K562 (cell line): ENCODE results near the gene MAP3K19. TPM values are rescaled to one million over a fixed set of nuclear protein-coding genes. Genes with fewer than 3 reads are reported as not detected.
A peak's percentile ranks its signal among the peaks of the same experiment; 100 is the strongest.

Experiments used
- ARHGAP35 ChIP-seq: fragments of 450-650 bp; IDR thresholded peaks from 2 replicates; pipeline ENCODE4 v1.6.1; 2018; ENCODE audit not compliant: partially characterized antibody
- ATF6 ChIP-seq: sonication (generic); formaldehyde crosslinking; IDR thresholded peaks from 2 replicates; pipeline ENCODE4 v1.4.0; 2020; ENCODE audit warnings: mild to moderate bottlenecking, missing genetic modification reagents
- CBX3 ChIP-seq, 2 experiments: IDR thresholded peaks; 1 replicate in 1 of 2; 2 replicates in 1 of 2; pipeline ENCODE4 v1.6.1; 2012; ENCODE audit warnings: inconsistent platforms in 2 of 2, low read length in 2 of 2, borderline replicate concordance in 1 of 2, control low read depth in 1 of 2
- CEBPG ChIP-seq, 3 experiments: fragments of 200-800 bp in 1 of 3; sonication (Bioruptor generic) in 1 of 3; sonication (generic) in 1 of 3; formaldehyde crosslinking in 1 of 3; IDR thresholded peaks in 2 of 3; conservative IDR thresholded peaks in 1 of 3; 2 replicates each; pipeline versions ENCODE4 v1.6.1 to v1.8.0; 2016 to 2022; ENCODE audit warnings: missing compliant biosample characterization in 2 of 3, missing genetic modification characterization in 2 of 3, mild to moderate bottlenecking in 1 of 3, missing genetic modification reagents in 1 of 3
- CHD1 ChIP-seq: fragments of 200-600 bp; sonication (generic); IDR thresholded peaks from one replicate; pipeline ENCODE4 v1.6.1; 2012; ENCODE audit warnings: mild to moderate bottlenecking, moderate library complexity, low read length, inconsistent platforms
- ETS1 ChIP-seq: conservative IDR thresholded peaks from 2 replicates; pipeline ENCODE4 v1.6.1; 2011; ENCODE audit warnings: low read depth, mild to moderate bottlenecking, low read length; ENCODE audit not compliant: control insufficient read depth
- ILF3 ChIP-seq: fragments of 450-650 bp; IDR thresholded peaks from 2 replicates; pipeline ENCODE4 v1.6.1; 2018; ENCODE audit warnings: antibody characterized with exemption, mild to moderate bottlenecking, moderate library complexity, borderline replicate concordance
- MIER1 ChIP-seq: fragments of 450-650 bp; IDR thresholded peaks from 2 replicates; pipeline ENCODE4 v1.6.1; 2016; ENCODE audit warnings: antibody characterized with exemption, mild to moderate bottlenecking, low read depth
- SMAD3 ChIP-seq: fragments of 450-650 bp; formaldehyde crosslinking; conservative IDR thresholded peaks from 2 replicates; pipeline ENCODE4 v1.4.0; 2020; ENCODE audit warnings: mild to moderate bottlenecking
- STAG1 ChIP-seq: sonication (generic); formaldehyde crosslinking; IDR thresholded peaks from 2 replicates; pipeline ENCODE4 v1.5.0; 2020; ENCODE audit warnings: missing genetic modification reagents, borderline replicate concordance
- ZBTB33 ChIP-seq: sonication (generic); formaldehyde crosslinking; IDR thresholded peaks from 2 replicates; pipeline ENCODE4 v1.8.1; 2023; ENCODE audit warnings: mild to moderate bottlenecking, missing genetic modification reagents
- ZBTB34 ChIP-seq: fragments of 250-450 bp; sonication (Bioruptor Pico); IDR thresholded peaks from 2 replicates; pipeline ENCODE4 v1.8.0; 2021; ENCODE audit warnings: mild to moderate bottlenecking, moderate library complexity
- polyA plus RNA-seq, 8 experiments: library from polyadenylated mRNA; depleted of rRNA in 4 of 8; stranded (reverse) in 5 of 8; unstranded in 3 of 8; fragments of >200 nt; fragmentation: Nextera tagmentation in 2 of 8; fragmentation: Illumina TruSeq in 1 of 8; extraction: Ambion mirVana in 2 of 8; extraction: Trizol in 1 of 8; gene quantifications; 2 replicates each; pipeline versions ENCODE4 v1.2.1 to v1.2.3, GENCODE V29; 2011 to 2014; ENCODE audit warnings: inconsistent platforms in 1 of 8, missing spikeins in 1 of 8
- total RNA-seq, 7 experiments: library from RNA; depleted of rRNA in 6 of 7; stranded (reverse); fragments of >200 nt in 6 of 7; fragmentation: Illumina TruSeq in 2 of 7; extraction: Trizol in 2 of 7; gene quantifications; 2 replicates each; pipeline versions ENCODE4 v1.2.1 to v1.2.3, GENCODE V29; 2011 to 2021; ENCODE audit warnings: low replicate concordance in 1 of 7
- TF ChIP-seq, protein P1 (sequence below): fragments of 450-650 bp; formaldehyde crosslinking; IDR thresholded peaks from 2 replicates; pipeline ENCODE4 v1.4.0; 2020; ENCODE audit warnings: mild to moderate bottlenecking, mixed read lengths
- TF ChIP-seq, protein P2 (sequence below): fragments of 250-450 bp; sonication (Bioruptor Pico); IDR thresholded peaks from 2 replicates; pipeline ENCODE4 v1.8.0; 2022; ENCODE audit warnings: inconsistent platforms

Gene MAP3K19
- total and polyA plus RNA-seq, 9 of the 15 experiments (the other 6 are each of a cell fraction or from before 2014, with no cell fraction given) = 0.29 TPM; not detected in 8

GRCh38 chr2:134919341-134920210 is 127.7 kb downstream of the MAP3K19 start (continued):
- no peak for TF ChIP-seq CEBPG (CRISPR knock-in tag; IDR thresholded peaks at IDR 0.05)
- TF ChIP-seq CEBPG (tag; conservative IDR thresholded peaks at IDR 0.05 in 1 of 2, IDR thresholded peaks at IDR 0.05 in 1 of 2) = 0 out of 4 replicates have a peak, but pooled peaks of 1 of the 2 experiments have one; percentile 23
- TF ChIP-seq ZBTB34 (CRISPR knock-in tag) = no peak
- peak; percentile 71 for TF ChIP-seq CHD1
- TF ChIP-seq ILF3 = no peak
- 0 out of 2 replicates have a peak, but pooled peaks have one; percentile 6 for TF ChIP-seq STAG1 (CRISPR knock-in tag)
- TF ChIP-seq, protein P1, sequence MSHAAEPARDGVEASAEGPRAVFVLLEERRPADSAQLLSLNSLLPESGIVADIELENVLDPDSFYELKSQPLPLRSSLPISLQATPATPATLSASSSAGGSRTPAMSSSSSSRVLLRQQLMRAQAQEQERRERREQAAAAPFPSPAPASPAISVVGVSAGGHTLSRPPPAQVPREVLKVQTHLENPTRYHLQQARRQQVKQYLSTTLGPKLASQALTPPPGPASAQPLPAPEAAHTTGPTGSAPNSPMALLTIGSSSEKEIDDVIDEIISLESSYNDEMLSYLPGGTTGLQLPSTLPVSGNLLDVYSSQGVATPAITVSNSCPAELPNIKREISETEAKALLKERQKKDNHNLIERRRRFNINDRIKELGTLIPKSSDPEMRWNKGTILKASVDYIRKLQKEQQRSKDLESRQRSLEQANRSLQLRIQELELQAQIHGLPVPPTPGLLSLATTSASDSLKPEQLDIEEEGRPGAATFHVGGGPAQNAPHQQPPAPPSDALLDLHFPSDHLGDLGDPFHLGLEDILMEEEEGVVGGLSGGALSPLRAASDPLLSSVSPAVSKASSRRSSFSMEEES (CRISPR knock-in tag) = peak; percentile 94
- no peak for TF ChIP-seq SMAD3 (CRISPR knock-in tag)
- no peak for TF ChIP-seq CBX3 (IDR thresholded peaks at IDR 0.05; ENCODE audit: borderline replicate concordance in 1 of 2, low read length in 2 of 2)
- TF ChIP-seq MIER1 = no peak
- TF ChIP-seq ETS1 = 0 out of 2 replicates have a peak, but pooled peaks have one; percentile 21
- TF ChIP-seq, protein P2, sequence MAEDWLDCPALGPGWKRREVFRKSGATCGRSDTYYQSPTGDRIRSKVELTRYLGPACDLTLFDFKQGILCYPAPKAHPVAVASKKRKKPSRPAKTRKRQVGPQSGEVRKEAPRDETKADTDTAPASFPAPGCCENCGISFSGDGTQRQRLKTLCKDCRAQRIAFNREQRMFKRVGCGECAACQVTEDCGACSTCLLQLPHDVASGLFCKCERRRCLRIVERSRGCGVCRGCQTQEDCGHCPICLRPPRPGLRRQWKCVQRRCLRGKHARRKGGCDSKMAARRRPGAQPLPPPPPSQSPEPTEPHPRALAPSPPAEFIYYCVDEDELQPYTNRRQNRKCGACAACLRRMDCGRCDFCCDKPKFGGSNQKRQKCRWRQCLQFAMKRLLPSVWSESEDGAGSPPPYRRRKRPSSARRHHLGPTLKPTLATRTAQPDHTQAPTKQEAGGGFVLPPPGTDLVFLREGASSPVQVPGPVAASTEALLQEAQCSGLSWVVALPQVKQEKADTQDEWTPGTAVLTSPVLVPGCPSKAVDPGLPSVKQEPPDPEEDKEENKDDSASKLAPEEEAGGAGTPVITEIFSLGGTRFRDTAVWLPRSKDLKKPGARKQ (CRISPR knock-in tag) = no peak
- no peak for TF ChIP-seq ATF6
- no peak for TF ChIP-seq ARHGAP35
- 0 out of 2 replicates have a peak, but pooled peaks have one; percentile 6 for TF ChIP-seq ZBTB33 (CRISPR knock-in tag)
